Keratinocyte (primary cell): Measurements from ENCODE around the gene ZFP36L2. TPM values are rescaled to one million over a fixed set of nuclear protein-coding genes. Genes with fewer than 3 reads are reported as not detected.

Source experiments
- DNase-seq: peaks from one replicate; pipeline ENCODE4 v3.0.0-alpha.2; 2011; ENCODE audit warnings: low read depth, missing footprints, low spot score
- FAIRE-seq: peaks from 2 replicates; lab custom pipeline; 2011; peaks lifted over from hg19 to GRCh38; lab: Jason Lieb, UNC
- H2AFZ ChIP-seq: 2 replicates; pipeline ENCODE4 v1.6.0; 2012; ENCODE audit warnings: low read length, control low read depth, inconsistent platforms; ENCODE audit not compliant: control insufficient read depth
- H3K27ac ChIP-seq: 2 replicates; pipeline ENCODE4 v1.5.1; 2011; ENCODE audit warnings: low read length; ENCODE audit not compliant: control insufficient read depth, insufficient read depth
- H3K27me3 ChIP-seq: 3 replicates; pipeline ENCODE4 v1.6.0; 2011; ENCODE audit warnings: low read length; ENCODE audit not compliant: control insufficient read depth, insufficient read depth; ENCODE audit errors: extremely low read depth
- H3K36me3 ChIP-seq, 2 experiments: 2 replicates in 1 of 2; 3 replicates in 1 of 2; pipeline ENCODE4 v1.5.1; 2011; ENCODE audit warnings: low read length in 2 of 2, mild to moderate bottlenecking in 1 of 2; ENCODE audit not compliant: control insufficient read depth in 2 of 2, insufficient read depth in 2 of 2; ENCODE audit errors: extremely low read depth in 1 of 2
- H3K4me1 ChIP-seq: 3 replicates; pipeline ENCODE4 v1.5.1; 2011; ENCODE audit warnings: low read length; ENCODE audit not compliant: control insufficient read depth, insufficient read depth; ENCODE audit errors: extremely low read depth
- H3K4me2 ChIP-seq: 3 replicates; pipeline ENCODE4 v1.6.0; 2011; ENCODE audit warnings: low read depth, low read length; ENCODE audit not compliant: control insufficient read depth, insufficient read depth; ENCODE audit errors: extremely low read depth
- H3K4me3 ChIP-seq, 3 experiments: fragments of 200-600 bp in 1 of 3; sonication (generic) in 1 of 3; 2 replicates in 2 of 3; 3 replicates in 1 of 3; pipeline ENCODE4 v1.5.1; 2011 to 2016; ENCODE audit warnings: low read length in 3 of 3, mild to moderate bottlenecking in 3 of 3, control low read depth in 2 of 3, inconsistent platforms in 1 of 3, low read depth in 1 of 3, mixed read lengths in 1 of 3, mixed run types in 1 of 3, moderate library complexity in 1 of 3; ENCODE audit not compliant: control insufficient read depth in 2 of 3, insufficient read depth in 2 of 3; ENCODE audit errors: extremely low read depth in 1 of 3
- H3K79me2 ChIP-seq: 2 replicates; pipeline ENCODE4 v1.6.0; 2012; ENCODE audit warnings: low read length; ENCODE audit not compliant: control insufficient read depth, insufficient read depth
- H3K9ac ChIP-seq: 3 replicates; pipeline ENCODE4 v1.6.0; 2011; ENCODE audit warnings: low read length; ENCODE audit not compliant: control insufficient read depth, insufficient read depth; ENCODE audit errors: extremely low read depth
- H3K9me1 ChIP-seq: 3 replicates; pipeline ENCODE4 v1.6.0; 2011; ENCODE audit warnings: low read length; ENCODE audit not compliant: control insufficient read depth, insufficient read depth; ENCODE audit errors: extremely low read depth
- H3K9me3 ChIP-seq: 2 replicates; pipeline ENCODE4 v1.5.1; 2012; ENCODE audit warnings: low read depth, low read length; ENCODE audit not compliant: control insufficient read depth
- H4K20me1 ChIP-seq: 3 replicates; pipeline ENCODE4 v1.6.0; 2011; ENCODE audit warnings: low read length; ENCODE audit not compliant: control insufficient read depth, insufficient read depth; ENCODE audit errors: extremely low read depth
- CTCF ChIP-seq, 3 experiments: IDR thresholded peaks in 1 of 3; conservative IDR thresholded peaks in 1 of 3; optimal IDR thresholded peaks in 1 of 3; 2 replicates in 2 of 3; 3 replicates in 1 of 3; pipeline versions ENCODE3 to v1.5.1; 2011; ENCODE audit warnings: low read length in 3 of 3, mild to moderate bottlenecking in 3 of 3, moderate library complexity in 2 of 3, control low read depth in 1 of 3, inconsistent platforms in 1 of 3; ENCODE audit not compliant: insufficient read depth in 2 of 3; ENCODE audit errors: extremely low read depth in 1 of 3
- EZH2 ChIP-seq: IDR thresholded peaks from one replicate; pipeline ENCODE4 v1.6.1; 2012; ENCODE audit warnings: inconsistent platforms, mild to moderate bottlenecking, low read length, moderate library complexity
- dilution Hi-C: fragments of 300-500 bp; cut with MboI; formaldehyde crosslinking; loops from one replicate; pipeline ENCODE4 v1.7.0; 2020; ENCODE audit warnings: low sequenced_read_pairs; ENCODE audit not compliant: extremely low pct_ligation_motif_present
- polyA plus RNA-seq, 5 experiments: library from polyadenylated mRNA; depleted of rRNA in 3 of 5; stranded (reverse) in 3 of 5; stranded (forward) in 1 of 5; unstranded in 1 of 5; fragments of >200 nt; gene quantifications; 1 replicate in 1 of 5; 2 replicates in 3 of 5; 3 replicates in 1 of 5; pipeline versions ENCODE4 v1.2.1 to v1.2.3, GENCODE V29; 2011 to 2012; ENCODE audit warnings: missing spikeins in 2 of 5, low read depth in 1 of 5, low replicate concordance in 1 of 5

ZFP36L2 gene
- polyA plus RNA-seq, 1 donor (not counting 4 experiments of a cell fraction or from before 2014, with no cell fraction given) = 52.4 TPM

- DNase-seq = no peak
- Histone ChIP-seq H3K79me2 (peaks cover 24% of the 10 kb centered on the region), H3K9ac (peak overlapping the region; percentile 94), H3K36me3 (peaks cover 4 to 14% of the 10 kb centered on the region in 2 experiments), H3K9me1 (no peaks in the 10 kb centered on the region), H3K9me3 (no peaks in the 10 kb centered on the region), H4K20me1 (peaks cover 10% of the 10 kb centered on the region), H2AFZ (no peak overlapping the region), H3K27me3 (no peaks in the 10 kb centered on the region), H3K27ac (peak overlapping the region; percentile 89), H3K4me1 (peaks cover 44% of the 10 kb centered on the region), H3K4me2 (peak overlapping the region; percentile 87), H3K4me3 (peak overlapping the region; percentile 37 to 87 (median 57))
- dilution Hi-C loops = no loop called here
- no peak for FAIRE-seq
- TF ChIP-seq EZH2 (no peak), CTCF (optimal IDR thresholded peaks at IDR 0.05 in 1 of 3, IDR thresholded peaks at IDR 0.05 in 1 of 3, conservative IDR thresholded peaks at IDR 0.05 in 1 of 3; ENCODE audit: extremely low read depth in 1 of 3, insufficient read depth in 2 of 3, low read length in 3 of 3) (no peak)
Measured at GRCh38 chr2:43220229-43220751, 6.1 kb downstream of the ZFP36L2 start.

GRCh38 chr2:43219383-43220228, 6.8 kb downstream of the ZFP36L2 start:
- TF ChIP-seq EZH2 (no peak), CTCF (optimal IDR thresholded peaks at IDR 0.05 in 1 of 3, IDR thresholded peaks at IDR 0.05 in 1 of 3, conservative IDR thresholded peaks at IDR 0.05 in 1 of 3; ENCODE audit: extremely low read depth in 1 of 3, insufficient read depth in 2 of 3, low read length in 3 of 3) (no peak)
- no peak for FAIRE-seq
- Histone ChIP-seq H4K20me1 (peaks cover 3% of the 10 kb centered on the region), H2AFZ (peak overlapping the region; percentile 17), H3K9ac (peak overlapping the region; percentile 94), H3K4me1 (peaks cover 44% of the 10 kb centered on the region), H3K27me3 (no peaks in the 10 kb centered on the region), H3K9me3 (no peaks in the 10 kb centered on the region), H3K4me2 (peak overlapping the region; percentile 87), H3K36me3 (peaks cover 2 to 10% of the 10 kb centered on the region in 2 experiments), H3K4me3 (peak overlapping the region; percentile 37 to 87 (median 57)), H3K27ac (peak overlapping the region; percentile 89), H3K79me2 (peaks cover 18% of the 10 kb centered on the region), H3K9me1 (no peaks in the 10 kb centered on the region)
- no peak for DNase-seq
- dilution Hi-C loops = no loop called here
